ENCODE results near the gene DNAJB13.
A peak's percentile ranks its signal among the peaks of the same experiment; 100 is the strongest.

DNAJB13 gene

GRCh38 chr11:74001822-74002286 is 51.0 kb downstream of the DNAJB13 start:
- peak; percentile 83 for DNase-seq

GRCh38 chr11:74002832-74003231 is 52.0 kb downstream of the DNAJB13 start:
- DNase-seq = no peak

- no peak for DNase-seq
These were observed 53.3 kb downstream of the DNAJB13 start for GRCh38 chr11:74004046-74004695.

GRCh38 chr11:74004759-74005615 is 54.2 kb downstream of the DNAJB13 start:
- DNase-seq = peak; percentile 88

GRCh38 chr11:74005721-74006517 is 55.1 kb downstream of the DNAJB13 start:
- no peak for DNase-seq

- no peak for DNase-seq
These were observed 56.0 kb downstream of the DNAJB13 start for GRCh38 chr11:74006743-74007304.

- DNase-seq = no peak
These were observed 57.0 kb downstream of the DNAJB13 start for GRCh38 chr11:74007691-74008372.

- DNase-seq = peak; percentile 38
These were observed 57.8 kb downstream of the DNAJB13 start, which contains the start of gene UCP3 for GRCh38 chr11:74008373-74009229. UCP3 (minus strand) TSS chr11:74009085; CDS start chr11:74007042, 2,043 bp downstream.

GRCh38 chr11:74009230-74009547 is 58.4 kb downstream of the DNAJB13 start:
- DNase-seq = no peak

- DNase-seq = no peak
These were observed 59.0 kb downstream of the DNAJB13 start for GRCh38 chr11:74009675-74010305.

- peak; percentile 45 for DNase-seq
These were observed 59.8 kb downstream of the DNAJB13 start for GRCh38 chr11:74010306-74011300.

GRCh38 chr11:74011360-74012073 is 60.7 kb downstream of the DNAJB13 start:
- DNase-seq = peak; percentile 99

GRCh38 chr11:74012074-74012809 is 61.4 kb downstream of the DNAJB13 start:
- DNase-seq = no peak

- DNase-seq = no peak
These were observed 62.3 kb downstream of the DNAJB13 start for GRCh38 chr11:74013141-74013540.

GRCh38 chr11:74014880-74015279 is 64.1 kb downstream of the DNAJB13 start:
- peak; percentile 34 for DNase-seq

GRCh38 chr11:74015919-74016684 is 65.3 kb downstream of the DNAJB13 start:
- peak; percentile 93 for DNase-seq

- no peak for DNase-seq
These were observed 66.8 kb downstream of the DNAJB13 start for GRCh38 chr11:74017631-74018030.
